Naive thymus-derived CD8-positive, alpha-beta T cell (primary cell): ENCODE results near the gene PLEKHH3. TPM values are rescaled to one million over a fixed set of nuclear protein-coding genes. Genes with fewer than 3 reads are reported as not detected.
"Not testable (repeated sequence)": the region's sequence is repeated elsewhere in the genome, so short reads cannot be mapped to it uniquely, and the experiment has no call there.

Source experiments
- ATAC-seq, 2 donors: fragments of 150-1000 bp; cut with Tn5 transposase in 1 of 2; sonication (Bioruptor Pico), chemical (Tn5 transposase) in 1 of 2; 1 replicate in 1 of 2; 2 replicates in 1 of 2; pipeline ENCODE4 v1.10.0; 2021; ENCODE audit warnings: mild to moderate bottlenecking in 2 of 2, moderate library complexity in 2 of 2
- POLR2A ChIA-PET: fragments of 350-600 bp; sonication (Branson Sonifier 250); formaldehyde crosslinking; loops from one replicate; lab custom pipeline; 2021; ENCODE audit warnings: antibody characterized with exemption; lab: Charles Lee
- DNase-seq, 10 donors: peaks; one replicate each; pipeline versions ENCODE4 v3.0.0 to v3.0.0-alpha.2; 2020 to 2022
- H3K27ac Mint-ChIP-seq, 10 donors: one replicate each; pipeline ENCODE4 v1.8.0; 2020 to 2022; ENCODE audit warnings: mild to moderate bottlenecking in 10 of 10, mixed read lengths in 10 of 10, moderate library complexity in 4 of 10, inconsistent platforms in 1 of 10
- H3K27me3 Mint-ChIP-seq, 5 donors: one replicate each; pipeline ENCODE4 v1.8.0; 2021 to 2022; ENCODE audit warnings: mixed read lengths in 5 of 5
- H3K36me3 Mint-ChIP-seq, 3 donors: one replicate each; pipeline ENCODE4 v1.8.0; 2020 to 2022; ENCODE audit warnings: mixed read lengths in 3 of 3, mild to moderate bottlenecking in 2 of 3, inconsistent platforms in 1 of 3
- H3K4me1 Mint-ChIP-seq, 4 donors: one replicate each; pipeline ENCODE4 v1.8.0; 2021 to 2022; ENCODE audit warnings: mixed read lengths in 4 of 4
- H3K4me3 Mint-ChIP-seq, 10 donors: one replicate each; pipeline ENCODE4 v1.8.0; 2020 to 2022; ENCODE audit warnings: mild to moderate bottlenecking in 10 of 10, mixed read lengths in 10 of 10, moderate library complexity in 6 of 10, inconsistent platforms in 1 of 10
- H3K9me3 Mint-ChIP-seq, 9 donors: one replicate each; pipeline ENCODE4 v1.8.0; 2020 to 2022; ENCODE audit warnings: mixed read lengths in 9 of 9, mild to moderate bottlenecking in 3 of 9, inconsistent platforms in 1 of 9, moderate library complexity in 1 of 9
- polyA plus RNA-seq, 3 donors: library from polyadenylated mRNA; unstranded; fragments of 300-500 nt; fragmentation: Illumina TruSeq; gene quantifications; one replicate each; pipeline ENCODE4 v1.2.3, GENCODE V29; 2021
- total RNA-seq, 8 experiments: library from RNA in 2 of 8; stranded (reverse) in 2 of 8; gene quantifications; one replicate each; pipeline ENCODE4 v1.2.3 and lab custom pipeline; 2021 to 2026

Gene PLEKHH3
- total and polyA plus RNA-seq, 5 experiments from 2014 or later, result not detected

GRCh38 chr17:42666126-42666525, 10.7 kb downstream of the PLEKHH3 start:
- not testable (repeated sequence) for H3K9me3 Mint-ChIP-seq, H3K4me3 Mint-ChIP-seq, ATAC-seq, H3K27ac Mint-ChIP-seq, DNase-seq
- peaks cover 0 to 13% (median 8%) of the 10 kb centered on the region in 5 donors for H3K27me3 Mint-ChIP-seq
- POLR2A ChIA-PET, result interaction anchor here (1.3 kb wide), 1 partner anchor 14 kb away, joined by 3 read pairs; no protein-coding TSS in a partner anchor
- peaks cover 0 to 41% (median 13%) of the 10 kb centered on the region in 3 donors for H3K36me3 Mint-ChIP-seq
- peaks cover 5 to 12% (median 11%) of the 10 kb centered on the region in 4 donors for H3K4me1 Mint-ChIP-seq

DNA sequence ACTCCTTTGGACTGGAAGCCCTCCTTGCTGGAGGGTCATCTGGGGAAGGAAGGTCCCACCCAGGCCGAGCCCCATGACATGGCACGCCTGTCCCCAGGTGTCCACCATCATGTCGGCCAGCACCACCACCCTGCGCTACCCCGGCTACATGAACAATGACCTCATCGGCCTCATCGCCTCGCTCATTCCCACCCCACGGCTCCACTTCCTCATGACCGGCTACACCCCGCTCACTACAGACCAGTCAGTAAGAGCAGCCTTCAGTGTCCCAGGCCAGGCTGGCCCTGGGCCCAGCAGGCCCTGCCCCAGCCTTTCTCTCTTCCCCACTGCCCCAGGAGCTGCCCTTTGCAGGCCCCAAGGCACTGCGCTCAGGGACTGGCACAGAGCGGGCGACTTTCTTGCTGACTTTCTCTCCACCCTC, 11.2 kb downstream of the PLEKHH3 start:
- H3K36me3 Mint-ChIP-seq, result peaks cover 0 to 41% (median 13%) of the 10 kb centered on the region in 3 donors
- H3K4me3 Mint-ChIP-seq, result no peak overlapping the region
- no peaks in the 10 kb centered on the region for H3K9me3 Mint-ChIP-seq
- H3K27me3 Mint-ChIP-seq, result peaks cover 0 to 8% (median 7%) of the 10 kb centered on the region in 5 donors
- H3K27ac Mint-ChIP-seq, result no peak overlapping the region
- H3K4me1 Mint-ChIP-seq, result peaks cover 5 to 9% (median 6%) of the 10 kb centered on the region in 4 donors
- POLR2A ChIA-PET, result no interaction called here
- DNase-seq, result no peak
- no peak for ATAC-seq

DNA sequence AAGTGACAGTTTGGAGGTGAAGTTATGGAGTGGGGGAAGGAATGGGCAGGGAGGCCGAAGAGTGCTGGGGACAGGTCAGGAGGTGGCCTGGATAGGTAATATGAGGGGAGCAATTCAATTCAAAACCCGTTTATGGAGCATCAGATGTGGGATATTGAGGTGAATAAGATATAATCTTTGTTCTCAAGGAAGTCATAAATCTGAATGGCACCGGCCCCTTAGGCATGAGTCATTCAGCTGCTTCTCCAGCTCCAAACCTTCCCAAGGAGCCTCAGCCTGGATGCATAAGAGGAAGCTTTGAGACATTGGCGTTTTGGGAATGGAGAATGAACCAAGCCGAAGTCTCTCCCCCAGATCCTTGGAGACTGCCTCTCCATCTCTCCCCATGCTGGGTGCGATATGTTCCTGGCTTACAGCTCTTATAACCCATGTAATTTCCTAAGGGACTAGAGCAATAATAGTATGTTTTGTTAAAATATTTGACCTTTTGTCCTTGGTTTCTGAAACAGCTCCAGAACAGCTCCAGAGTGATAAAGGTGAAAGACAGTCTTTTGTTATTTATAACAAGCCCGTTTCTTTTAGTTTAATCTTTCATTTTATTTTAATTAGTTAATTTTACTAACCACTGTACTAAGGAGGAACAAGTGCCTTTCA, 16.0 kb downstream of the PLEKHH3 start:
- H3K36me3 Mint-ChIP-seq, result peaks cover 0 to 28% (median 6%) of the 10 kb centered on the region in 3 donors
- DNase-seq, result no peak
- no peaks in the 10 kb centered on the region for H3K9me3 Mint-ChIP-seq
- H3K27ac Mint-ChIP-seq, result peak overlapping the region in 1 of 10 donors; percentile 27
- no peak for ATAC-seq
- POLR2A ChIA-PET, result interaction anchor here (0.7 to 2.7 kb wide), 3 partner anchors 18 to 51 kb away, joined by 3 to 8 read pairs (median 3); partner anchors contain the start of genes RETREG3 and TUBG1
- peaks cover 0 to 3% (median 0%) of the 10 kb centered on the region in 5 donors for H3K27me3 Mint-ChIP-seq
- peaks cover 11 to 25% (median 18%) of the 10 kb centered on the region in 4 donors for H3K4me1 Mint-ChIP-seq
- peak overlapping the region in 8 of 10 donors; percentile 19 to 75 (median 42) for H3K4me3 Mint-ChIP-seq

GRCh38 chr17:42659932-42660274, 16.9 kb downstream of the PLEKHH3 start:
- Mint-ChIP-seq H3K4me3 (peak overlapping the region; percentile 25 to 93 (median 88)), H3K36me3 (peaks cover 0 to 19% (median 0%) of the 10 kb centered on the region in 3 donors), H3K4me1 (peaks cover 13 to 25% (median 18%) of the 10 kb centered on the region in 4 donors)
- not testable (repeated sequence) for DNase-seq, H3K9me3 Mint-ChIP-seq, H3K27me3 Mint-ChIP-seq, H3K27ac Mint-ChIP-seq, ATAC-seq
- POLR2A ChIA-PET, result interaction anchor here (1.0 to 2.7 kb wide), 3 partner anchors 11 to 20 kb away, joined by 3 to 8 read pairs (median 4); partner anchors contain the start of gene PLEKHH3

DNA sequence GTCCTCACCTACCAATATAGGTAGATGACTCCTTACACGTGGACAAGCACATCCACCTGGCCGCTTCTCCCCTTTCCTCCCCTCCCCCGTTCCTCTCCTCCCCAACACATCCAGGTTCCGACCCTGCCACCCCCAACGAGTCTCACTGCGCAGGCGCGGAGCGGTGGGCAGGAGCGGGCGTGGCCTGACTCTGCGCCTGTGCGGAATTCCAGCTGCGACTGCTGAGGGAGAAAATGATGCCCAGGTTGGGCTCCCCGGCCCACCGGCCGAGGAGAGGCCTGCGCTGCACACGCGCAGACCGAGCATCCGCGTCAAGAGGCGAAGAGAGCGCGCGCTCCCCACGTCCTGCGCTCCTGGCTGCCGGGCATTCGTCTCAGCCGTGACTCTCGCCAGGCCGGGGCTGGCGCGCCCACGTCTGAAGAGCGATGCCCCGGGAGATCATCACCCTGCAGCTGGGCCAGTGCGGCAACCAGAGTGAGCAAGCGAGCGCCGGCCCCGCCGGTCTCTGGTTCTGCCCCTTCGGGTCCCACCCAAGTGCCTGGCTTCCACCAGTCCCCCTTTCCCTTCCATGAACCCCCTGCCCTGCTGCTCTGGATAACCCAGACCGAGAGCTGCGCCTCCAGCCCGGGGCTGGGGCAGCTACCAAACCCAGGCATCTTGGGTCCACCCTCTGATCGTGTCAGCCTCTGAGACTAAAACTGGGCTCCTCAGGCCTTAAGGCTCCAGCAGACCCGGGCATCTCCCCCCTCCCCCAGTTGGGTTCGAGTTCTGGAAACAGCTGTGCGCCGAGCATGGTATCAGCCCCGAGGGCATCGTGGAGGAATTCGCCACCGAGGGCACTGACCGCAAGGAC, 17.5 kb downstream of the PLEKHH3 start, which contains the start of gene TUBG2:
Gene TUBG2, plus strand, starts transcription at position 206 of the 853 bp plus-strand sequence. Its CDS starts 220 bp downstream, at position 426.
- Mint-ChIP-seq H3K36me3 (peaks cover 0 to 17% (median 0%) of the 10 kb centered on the region in 3 donors), H3K4me3 (peak within 1 kb of the TSS; percentile 88 to 95 (median 90)), H3K4me1 (peaks cover 13 to 25% (median 18%) of the 10 kb centered on the region in 4 donors), H3K27me3 (peaks cover 0 to 7% (median 2%) of the 10 kb centered on the region in 5 donors), H3K27ac (peak within 1 kb of the TSS; percentile 18 to 92 (median 86)), H3K9me3 (no peaks in the 10 kb centered on the region)
- POLR2A ChIA-PET, result interaction anchor here (1.0 to 2.7 kb wide), 6 partner anchors 10 to 51 kb away, joined by 3 to 8 read pairs (median 4); partner anchors contain the start of gene PLEKHH3
- ATAC-seq (peak; percentile 82 to 88), DNase-seq (peak; percentile 48 to 83 (median 66))

DNA sequence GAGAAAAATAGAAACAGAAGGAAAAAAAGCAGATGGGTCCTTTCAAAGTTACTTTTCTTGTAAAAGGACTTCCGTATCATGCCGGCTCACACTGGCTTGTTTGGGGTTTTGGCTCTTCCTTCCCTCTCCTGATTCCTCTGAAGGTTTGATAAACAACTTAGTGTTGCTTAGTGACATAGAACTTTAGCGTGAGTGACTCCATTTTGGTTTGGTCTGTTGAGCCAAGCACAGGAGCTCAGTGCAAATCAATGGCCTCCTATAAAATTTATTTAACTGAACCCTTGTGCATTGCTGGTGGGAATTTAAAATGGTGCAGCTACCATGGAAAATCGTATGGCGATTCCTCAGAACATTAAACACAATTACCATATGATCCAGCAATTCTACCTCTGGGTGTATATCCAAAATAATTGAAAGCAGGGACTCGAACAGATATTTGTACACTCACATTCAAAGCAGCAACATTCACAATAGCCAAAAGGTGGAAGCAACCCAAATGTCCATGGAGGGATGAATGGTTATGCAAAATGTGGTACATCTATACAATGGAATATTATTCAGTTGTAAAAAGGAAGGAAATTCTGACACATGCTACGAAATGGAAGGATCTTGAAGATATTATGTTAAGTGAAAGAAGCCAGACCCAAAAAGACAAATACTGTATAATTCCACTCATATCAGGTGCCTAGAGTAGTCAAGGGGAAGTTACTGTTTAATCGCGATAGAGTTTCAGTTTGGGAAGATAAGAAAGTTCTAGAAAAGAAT, 18.8 kb downstream of the PLEKHH3 start:
- no peak for DNase-seq
- Mint-ChIP-seq H3K27me3 (peaks cover 3 to 17% (median 10%) of the 10 kb centered on the region in 5 donors), H3K9me3 (no peaks in the 10 kb centered on the region), H3K4me1 (peaks cover 13 to 28% (median 22%) of the 10 kb centered on the region in 4 donors), H3K36me3 (peaks cover 0 to 7% (median 0%) of the 10 kb centered on the region in 3 donors), H3K27ac (peak overlapping the region in 4 of 10 donors; percentile 18 to 62 (median 29)), H3K4me3 (peak overlapping the region; percentile 41 to 95 (median 88))
- ATAC-seq, result no peak
- POLR2A ChIA-PET, result interaction anchor here (1.1 to 2.7 kb wide), 3 partner anchors 16 to 50 kb away, joined by 3 to 8 read pairs (median 4); no protein-coding TSS in a partner anchor

DNA sequence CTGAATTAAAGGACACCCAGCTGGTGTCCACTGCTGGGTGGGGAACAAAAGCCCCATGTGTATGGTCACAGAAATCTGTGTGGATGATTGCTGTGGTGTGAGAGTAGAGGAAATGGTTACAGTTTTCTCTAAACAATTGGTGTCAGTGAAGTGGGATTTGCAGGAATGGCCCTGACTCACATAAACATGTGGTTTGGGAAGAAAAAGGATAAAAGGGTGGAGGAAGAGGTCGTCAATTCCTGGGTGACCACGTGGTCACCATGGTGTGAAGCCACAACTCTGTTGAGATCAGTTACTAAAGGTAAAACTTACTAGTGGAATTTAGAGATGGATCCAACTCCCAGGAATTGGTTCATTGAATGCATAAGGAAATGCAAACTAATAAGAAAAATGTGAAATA, 21.3 kb downstream of the PLEKHH3 start:
- Mint-ChIP-seq H3K27me3 (peaks cover 5 to 20% (median 15%) of the 10 kb centered on the region in 5 donors), H3K9me3 (no peaks in the 10 kb centered on the region), H3K4me3 (peak overlapping the region in 1 of 10 donors; percentile 65), H3K4me1 (peaks cover 13 to 26% (median 22%) of the 10 kb centered on the region in 4 donors), H3K27ac (no peak overlapping the region), H3K36me3 (no peaks in the 10 kb centered on the region)
- DNase-seq, result no peak
- POLR2A ChIA-PET, result no interaction called here
- ATAC-seq, result no peak

GRCh38 chr17:42653179-42654124, 23.3 kb downstream of the PLEKHH3 start:
- Mint-ChIP-seq H3K27me3 (peaks cover 5 to 24% (median 18%) of the 10 kb centered on the region in 5 donors), H3K9me3 (no peaks in the 10 kb centered on the region), H3K36me3 (no peaks in the 10 kb centered on the region), H3K4me3 (peak overlapping the region in 5 of 10 donors; percentile 0 to 41 (median 25)), H3K27ac (no peak overlapping the region), H3K4me1 (peaks cover 4 to 14% (median 7%) of the 10 kb centered on the region in 4 donors)
- DNase-seq (no peak), ATAC-seq (no peak)
- POLR2A ChIA-PET, result no interaction called here

DNA sequence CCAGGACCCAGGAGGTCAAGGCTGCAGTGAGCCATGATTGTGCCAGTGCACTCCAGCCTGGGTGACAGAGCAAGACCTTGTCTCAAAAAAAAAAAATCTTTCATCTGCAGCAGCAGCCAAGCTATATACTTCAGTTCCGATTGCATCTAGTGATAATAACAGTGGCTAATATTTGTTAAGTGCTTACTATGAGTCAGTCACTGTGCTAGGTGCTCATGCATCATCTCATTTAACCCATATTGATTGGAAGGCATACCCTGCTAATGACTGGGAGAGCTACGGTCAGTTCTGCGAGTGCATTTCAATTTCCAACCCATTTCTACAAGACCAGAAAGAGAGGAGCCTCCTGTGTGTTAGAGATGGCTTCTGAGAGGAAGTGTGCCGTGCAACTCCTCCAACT, 25.4 kb downstream of the PLEKHH3 start:
- H3K36me3 Mint-ChIP-seq, result no peaks in the 10 kb centered on the region
- ATAC-seq, result no peak
- H3K4me3 Mint-ChIP-seq, result no peak overlapping the region
- H3K9me3 Mint-ChIP-seq, result no peaks in the 10 kb centered on the region
- peaks cover 5 to 25% (median 24%) of the 10 kb centered on the region in 5 donors for H3K27me3 Mint-ChIP-seq
- DNase-seq, result no peak
- peaks cover 0 to 8% (median 2%) of the 10 kb centered on the region in 4 donors for H3K4me1 Mint-ChIP-seq
- no peak overlapping the region for H3K27ac Mint-ChIP-seq
- POLR2A ChIA-PET, result no interaction called here

- Mint-ChIP-seq H3K4me1 (peaks cover 0 to 2% (median 0%) of the 10 kb centered on the region in 4 donors), H3K36me3 (no peaks in the 10 kb centered on the region), H3K27me3 (peaks cover 5 to 14% (median 12%) of the 10 kb centered on the region in 5 donors), H3K4me3 (peak overlapping the region in 1 of 10 donors; percentile 5), H3K9me3 (no peaks in the 10 kb centered on the region), H3K27ac (no peak overlapping the region)
- ATAC-seq (no peak), DNase-seq (no peak)
- POLR2A ChIA-PET, result no interaction called here
Measured at GRCh38 chr17:42647778-42648177, 29.0 kb downstream of the PLEKHH3 start.

DNA sequence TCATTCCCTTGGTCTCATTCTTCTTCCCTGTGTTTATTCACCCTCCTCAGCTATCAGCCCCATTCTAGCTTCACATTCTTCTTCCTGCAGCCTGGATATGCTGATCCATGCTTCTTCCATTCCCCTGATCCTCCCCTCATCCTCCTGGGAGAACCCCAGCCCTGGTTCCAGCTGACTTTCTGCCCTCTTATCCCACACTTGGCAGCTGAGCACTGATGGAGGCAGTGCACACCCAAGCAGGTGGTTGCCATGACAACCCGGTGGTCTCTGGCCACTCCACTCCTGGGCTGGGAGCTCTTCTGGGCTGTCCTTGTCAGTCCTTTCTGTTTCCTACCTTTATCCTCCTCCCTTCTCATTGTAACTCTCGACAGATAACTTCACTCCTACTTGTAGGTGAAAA, 34.5 kb downstream of the PLEKHH3 start:
- Mint-ChIP-seq H3K36me3 (no peaks in the 10 kb centered on the region), H3K27ac (peak overlapping the region in 1 of 10 donors; percentile 48), H3K27me3 (peaks cover 3 to 14% (median 8%) of the 10 kb centered on the region in 5 donors), H3K9me3 (no peaks in the 10 kb centered on the region), H3K4me1 (peaks cover 0 to 6% (median 3%) of the 10 kb centered on the region in 4 donors), H3K4me3 (no peak overlapping the region)
- ATAC-seq (no peak), DNase-seq (no peak)
- POLR2A ChIA-PET, result no interaction called here
